ENCODE measurements around the gene MAP2K5. TPM values are rescaled to one million over a fixed set of nuclear protein-coding genes. Genes with fewer than 3 reads are reported as not detected.

The MAP2K5 gene
- total RNA-seq, 2 donors from 2014 or later = 10.7 to 15.7 TPM

DNA sequence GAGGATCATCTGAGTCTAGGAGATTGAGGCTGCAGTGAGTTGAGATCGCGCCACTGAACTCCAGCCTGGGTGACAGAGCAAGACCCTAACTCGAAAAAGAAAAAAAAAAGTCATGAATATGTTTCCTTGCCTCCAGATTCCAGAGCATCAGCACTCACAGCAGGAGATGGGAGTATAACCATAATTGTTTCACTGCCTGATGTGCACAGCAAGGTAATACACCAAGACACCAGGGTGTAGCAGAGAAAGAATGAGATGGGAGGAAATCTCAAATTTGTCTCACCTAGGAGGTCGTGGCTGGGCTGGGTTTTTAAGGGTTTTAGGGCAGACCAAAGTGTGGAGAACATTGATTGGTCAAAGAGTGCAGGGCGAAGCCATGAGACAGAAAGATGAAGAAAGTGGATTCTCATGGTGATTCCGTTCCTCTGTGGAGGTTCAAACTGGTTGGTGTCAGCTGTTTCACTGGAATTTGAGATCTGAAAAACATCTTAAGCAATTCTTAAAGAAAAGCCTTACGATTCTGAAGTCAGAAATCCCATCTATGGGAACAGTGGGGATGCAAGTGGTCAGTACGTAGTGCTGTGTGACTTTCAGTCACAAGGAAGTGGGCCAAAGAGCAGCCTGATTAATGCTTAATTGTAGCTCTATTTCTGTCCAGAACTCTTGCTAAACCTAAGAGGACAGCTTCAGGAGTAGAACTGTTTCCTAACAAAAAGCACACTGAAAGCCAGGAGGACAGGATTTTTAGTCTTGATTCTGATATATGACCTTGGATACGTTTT is 29.4 kb upstream of the MAP2K5 start:
- WGBS = 79% methylated on average over 9 of the region's 9 CpGs
- Histone ChIP-seq H3K27ac (no peak overlapping the region), H3K4me1 (replicated peaks) (no peaks in the 10 kb centered on the region), H3K27me3 (replicated peaks; ENCODE audit: insufficient read depth) (no peaks in the 10 kb centered on the region), H3K9me3 (no peaks in the 10 kb centered on the region), H3K36me3 (peaks cover 0 to 2% of the 10 kb centered on the region in 2 donors), H3K4me3 (no peak overlapping the region)
- intact Hi-C loops (cut with DNase I) = no loop called here
- no peak for DNase-seq (ENCODE audit: low spot score)
- TF ChIP-seq POLR2A (IDR thresholded peaks at IDR 0.05) (no peak), CTCF (IDR thresholded peaks at IDR 0.05) (no peak), POLR2AphosphoS5 (IDR thresholded peaks at IDR 0.05) (no peak)

DNA sequence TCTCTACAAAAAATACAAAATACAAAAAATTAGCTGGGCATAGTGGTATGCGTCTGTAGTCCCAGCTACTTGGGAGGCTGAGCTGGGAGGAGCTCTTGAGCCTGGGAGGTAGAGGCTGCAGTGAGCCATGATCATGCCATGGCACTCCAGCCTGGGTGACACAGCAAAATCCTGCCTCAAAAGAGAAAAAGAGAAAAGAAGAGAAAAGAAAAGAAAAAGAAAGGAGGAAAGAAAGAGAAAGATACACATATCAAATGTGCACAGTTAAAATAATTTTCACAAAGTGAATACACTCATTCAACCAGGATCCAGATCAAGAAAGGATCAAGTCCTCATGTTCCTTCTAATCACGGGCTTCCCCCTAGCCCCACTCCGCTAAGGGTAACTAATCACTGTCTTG is 27.4 kb upstream of the MAP2K5 start:
- no peak overlapping the region for H3K4me3 ChIP-seq
- H3K36me3 ChIP-seq = peaks cover 0 to 2% of the 10 kb centered on the region in 2 donors
- WGBS = 98% methylated on average over 3 of the region's 3 CpGs
- no peaks in the 10 kb centered on the region for H3K27me3 ChIP-seq (replicated peaks; ENCODE audit: insufficient read depth)
- intact Hi-C loops (cut with DNase I) = no loop called here
- no peak for DNase-seq (ENCODE audit: low spot score)
- no peaks in the 10 kb centered on the region for H3K4me1 ChIP-seq (replicated peaks)
- no peak for TF ChIP-seq POLR2AphosphoS5 (IDR thresholded peaks at IDR 0.05)
- no peak for TF ChIP-seq POLR2A (IDR thresholded peaks at IDR 0.05)
- TF ChIP-seq CTCF (IDR thresholded peaks at IDR 0.05) = no peak
- no peaks in the 10 kb centered on the region for H3K9me3 ChIP-seq
- no peak overlapping the region for H3K27ac ChIP-seq

DNA sequence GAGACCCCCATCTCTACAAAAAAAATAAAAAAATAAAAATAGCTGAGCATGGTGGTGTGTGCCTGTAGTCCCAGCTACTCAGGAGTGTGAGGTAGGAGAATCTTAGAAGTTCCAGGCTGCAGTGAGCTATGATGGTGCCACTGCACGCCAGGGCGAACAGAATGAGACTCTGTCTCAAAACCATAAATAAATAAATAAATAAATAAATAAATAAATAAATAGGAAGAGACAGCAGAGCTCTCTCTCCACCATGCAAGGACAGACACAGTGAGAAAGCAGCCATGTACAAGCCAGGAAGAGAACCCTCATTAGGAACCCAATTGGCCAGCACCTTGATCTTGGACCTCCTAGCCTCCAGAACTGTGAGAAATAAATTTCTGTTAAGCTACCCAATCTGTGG is 26.9 kb upstream of the MAP2K5 start:
- no peak overlapping the region for H3K4me3 ChIP-seq
- H3K4me1 ChIP-seq (replicated peaks) = no peaks in the 10 kb centered on the region
- no peaks in the 10 kb centered on the region for H3K27me3 ChIP-seq (replicated peaks; ENCODE audit: insufficient read depth)
- no peaks in the 10 kb centered on the region for H3K9me3 ChIP-seq
- H3K36me3 ChIP-seq = peaks cover 0 to 2% of the 10 kb centered on the region in 2 donors
- TF ChIP-seq POLR2A (IDR thresholded peaks at IDR 0.05) (no peak), POLR2AphosphoS5 (IDR thresholded peaks at IDR 0.05) (no peak), CTCF (IDR thresholded peaks at IDR 0.05) (no peak)
- no peak overlapping the region for H3K27ac ChIP-seq
- intact Hi-C loops (cut with DNase I) = no loop called here
- no peak for DNase-seq (ENCODE audit: low spot score)
- WGBS = 92% methylated on average over 2 of the region's 2 CpGs

GRCh38 chr15:67520321-67521028 is 22.0 kb upstream of the MAP2K5 start:
- Histone ChIP-seq H3K9me3 (no peaks in the 10 kb centered on the region), H3K36me3 (no peaks in the 10 kb centered on the region), H3K4me3 (peak overlapping the region; percentile 64 to 85), H3K27me3 (replicated peaks; ENCODE audit: insufficient read depth) (no peaks in the 10 kb centered on the region), H3K27ac (peak overlapping the region; percentile 95), H3K4me1 (replicated peaks) (peaks cover 4% of the 10 kb centered on the region)
- 16% methylated on average over 24 of the region's 24 CpGs for WGBS
- intact Hi-C loops (cut with DNase I) = loop anchor here (5.0 kb wide), 1 partner anchor 317 kb away; no protein-coding TSS in a partner anchor
- TF ChIP-seq POLR2A (IDR thresholded peaks at IDR 0.05) (no peak), CTCF (IDR thresholded peaks at IDR 0.05) (no peak), POLR2AphosphoS5 (IDR thresholded peaks at IDR 0.05) (peak; percentile 59)
- DNase-seq (ENCODE audit: low spot score) = no peak
